Parietal lobe (tissue), 2 donors: ENCODE data around the gene BDKRB2. TPM values are rescaled to one million over a fixed set of nuclear protein-coding genes. Genes with fewer than 3 reads are reported as not detected.

ENCODE experiments used
- small RNA-seq: library from RNA; depleted of rRNA; stranded (forward); fragments of <200 nt; gene quantifications from one replicate; pipeline ENCODE3, GENCODE V24; 2014; ENCODE audit warnings: low replicate concordance
- total RNA-seq: library from RNA; depleted of rRNA; stranded (reverse); fragments of >200 nt; gene quantifications from one replicate; pipeline ENCODE4 v1.2.3, GENCODE V29; 2014

BDKRB2 gene
- total RNA-seq, result 0.31 TPM

GRCh38 chr14:96204151-96205058 lies at the start of gene BDKRB2:
TSS of gene BDKRB2 (plus strand) at chr14:96204839. CDS start at chr14:96237108, 32,269 bp downstream.

GRCh38 chr14:96255501-96256366 lies 51.1 kb downstream of the BDKRB2 start, which contains the start of gene BDKRB1:
TSS of gene BDKRB1 (plus strand) at chr14:96256210. CDS start at chr14:96263683, 7,473 bp downstream.

Small RNA genes lying within 50 kb of the gene (small RNA-seq; reads per million reads assigned to genes)
- gene CKS1BP1, result not detected

Other genes with a start within 250 kb of the BDKRB2 start
- gene C14orf132, start 165.5 kb upstream of the BDKRB2 start, total RNA-seq, result 66.4 TPM
- not detected for gene BDKRB1, start 51.4 kb downstream of the BDKRB2 start, total RNA-seq
- gene ATG2B, start 158.5 kb downstream of the BDKRB2 start, total RNA-seq, result 82.6 TPM
- 21.6 TPM for gene GSKIP, start 158.7 kb downstream of the BDKRB2 start, total RNA-seq
- gene AK7, start 187.3 kb downstream of the BDKRB2 start, total RNA-seq, result 0.63 TPM